ENCODE measurements around the gene FGFR2.

Gene FGFR2

DNA sequence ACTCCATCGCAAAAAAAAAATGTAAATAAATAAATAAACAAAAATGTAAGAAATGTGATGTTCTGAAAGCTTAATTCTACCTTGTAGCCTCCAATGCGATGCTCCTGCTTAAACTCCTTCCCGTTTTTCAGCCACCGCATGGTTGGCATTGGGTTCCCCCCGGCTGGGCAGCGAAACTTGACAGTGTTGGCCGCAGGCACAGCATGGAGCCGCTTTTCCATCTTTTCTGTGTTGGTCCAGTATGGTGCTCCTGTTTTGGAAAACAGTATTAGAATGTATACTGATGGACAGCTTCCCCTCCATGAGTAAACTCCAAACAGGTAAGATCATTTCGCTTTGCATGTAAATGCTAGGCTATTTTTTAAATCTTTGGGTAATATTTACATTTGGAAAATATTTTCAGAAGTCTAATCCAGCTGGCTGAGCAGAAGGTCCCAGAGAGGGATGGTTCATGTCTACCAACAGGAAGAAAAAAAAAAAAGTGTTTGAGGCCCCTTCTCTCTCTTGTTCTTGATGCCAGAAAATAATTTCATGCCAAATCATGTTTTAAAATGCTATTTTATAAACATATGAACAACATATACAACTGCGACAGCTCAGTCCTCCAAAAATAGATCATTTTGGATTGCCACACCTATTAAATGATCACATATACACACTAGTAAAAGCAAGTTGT lies 46.9 kb downstream of the FGFR2 start:
- no peak for DNase-seq

DNA sequence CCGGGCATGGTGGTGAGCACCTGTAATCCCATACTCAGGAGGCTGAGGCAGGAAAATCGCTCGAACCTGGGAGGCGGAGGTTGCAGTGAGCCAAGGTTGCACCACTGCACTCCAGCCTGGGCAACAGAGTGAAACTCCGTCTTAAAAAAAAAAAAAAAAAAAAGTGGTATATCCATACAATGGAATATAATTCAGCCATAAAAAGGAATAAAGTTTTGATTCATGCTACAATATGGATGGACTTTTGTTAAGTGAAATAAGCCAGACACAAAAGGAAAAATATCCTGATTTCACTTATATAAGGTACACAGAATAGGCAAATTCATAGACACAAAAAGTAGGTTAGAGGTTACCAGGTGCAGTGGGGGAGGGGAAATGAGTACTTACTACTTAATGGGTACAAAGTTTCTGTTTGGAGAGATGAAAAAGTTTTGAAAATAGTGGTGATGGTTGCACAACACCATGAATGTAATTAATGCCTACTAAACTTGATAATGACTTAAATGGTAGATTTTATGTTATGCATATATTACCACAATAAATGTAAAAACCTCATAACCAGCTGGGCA lies 53.9 kb downstream of the FGFR2 start:
- DNase-seq: no peak

- no peak for DNase-seq
Measured at GRCh38 chr10:121543545-121543944, 54.7 kb downstream of the FGFR2 start.

GRCh38 chr10:121541450-121542120 lies 56.7 kb downstream of the FGFR2 start:
- no peak for DNase-seq

GRCh38 chr10:121540732-121541395 lies 57.4 kb downstream of the FGFR2 start:
- no peak for DNase-seq

- peak; percentile 34 for DNase-seq
Measured at GRCh38 chr10:121539786-121540185, 58.5 kb downstream of the FGFR2 start.

DNA sequence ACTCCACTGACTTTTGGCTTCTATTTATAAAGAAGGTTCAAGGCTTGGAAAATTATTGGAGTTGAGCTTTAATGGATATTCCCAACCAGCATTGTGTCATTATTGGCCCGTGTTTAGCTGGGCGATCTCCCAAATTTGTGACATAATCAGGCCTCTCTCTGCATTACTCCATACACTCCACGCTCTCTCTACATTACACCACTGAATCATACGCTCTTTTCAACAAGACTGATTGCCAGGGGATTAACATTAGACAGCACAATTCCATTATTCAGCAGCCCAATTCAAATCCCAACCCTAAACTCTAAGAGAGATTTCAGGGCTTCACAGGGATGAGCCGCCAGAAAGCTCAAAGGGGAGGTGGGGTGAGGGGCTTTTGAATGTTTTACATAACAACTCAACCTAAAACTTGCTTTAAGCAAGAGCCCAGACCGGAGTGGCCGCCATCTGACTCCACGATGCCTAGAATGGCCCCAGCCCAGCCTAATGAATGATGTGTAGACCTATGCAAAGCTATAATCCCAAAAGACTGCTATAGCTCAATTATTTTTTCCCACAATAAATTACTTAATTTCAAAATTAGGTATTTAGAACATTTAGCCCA lies 61.8 kb downstream of the FGFR2 start:
- no peak for DNase-seq

DNA sequence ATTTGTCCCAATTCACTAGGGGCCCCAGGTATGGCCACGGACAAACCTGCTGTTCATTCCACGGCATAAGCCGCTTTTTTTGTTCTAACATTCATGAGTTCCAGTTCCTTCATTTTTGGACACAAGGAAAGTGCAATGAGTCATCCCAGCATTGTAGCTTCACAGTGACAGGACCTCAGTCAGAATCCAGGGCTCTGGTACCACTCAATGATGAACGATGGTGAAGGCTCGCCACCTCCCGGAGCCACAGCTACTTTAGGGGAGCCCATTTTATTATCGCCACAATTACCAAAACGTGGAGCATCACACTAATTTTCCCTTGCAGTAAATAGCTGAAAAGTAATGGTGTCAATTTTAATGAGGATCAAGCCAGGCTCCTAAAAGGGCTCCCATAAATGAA lies 62.9 kb downstream of the FGFR2 start:
- no peak for DNase-seq

DNA sequence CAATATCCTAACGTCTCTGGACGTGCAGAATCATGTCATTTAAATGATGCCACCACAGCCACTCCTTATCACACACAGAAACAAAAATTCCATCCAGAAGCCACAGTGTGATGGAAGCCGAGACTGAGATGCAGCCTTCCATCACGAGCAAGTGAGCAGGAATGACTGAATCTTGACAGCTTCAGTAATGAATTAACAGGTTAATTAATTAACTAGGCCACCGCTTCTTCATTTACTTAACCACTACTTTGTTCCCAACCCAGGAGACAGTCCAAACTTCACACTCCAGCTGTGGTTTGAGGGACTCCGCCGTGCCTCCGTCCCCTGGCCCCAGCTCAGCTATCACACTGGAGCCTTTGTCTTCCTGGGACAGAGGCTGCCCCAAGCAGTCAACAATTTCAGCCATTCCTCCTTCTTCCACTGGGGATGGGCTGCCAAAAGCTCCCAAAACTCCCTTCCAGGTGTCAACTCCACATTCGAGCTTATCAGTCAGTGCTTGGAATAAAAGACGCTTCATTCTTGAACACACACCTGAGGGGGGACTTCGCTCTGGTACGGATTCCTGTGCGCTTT lies 65.9 kb downstream of the FGFR2 start:
- no peak for DNase-seq

GRCh38 chr10:121531830-121532178 lies 66.4 kb downstream of the FGFR2 start:
- no peak for DNase-seq

GRCh38 chr10:121531076-121531829 lies 67.0 kb downstream of the FGFR2 start:
- no peak for DNase-seq

DNA sequence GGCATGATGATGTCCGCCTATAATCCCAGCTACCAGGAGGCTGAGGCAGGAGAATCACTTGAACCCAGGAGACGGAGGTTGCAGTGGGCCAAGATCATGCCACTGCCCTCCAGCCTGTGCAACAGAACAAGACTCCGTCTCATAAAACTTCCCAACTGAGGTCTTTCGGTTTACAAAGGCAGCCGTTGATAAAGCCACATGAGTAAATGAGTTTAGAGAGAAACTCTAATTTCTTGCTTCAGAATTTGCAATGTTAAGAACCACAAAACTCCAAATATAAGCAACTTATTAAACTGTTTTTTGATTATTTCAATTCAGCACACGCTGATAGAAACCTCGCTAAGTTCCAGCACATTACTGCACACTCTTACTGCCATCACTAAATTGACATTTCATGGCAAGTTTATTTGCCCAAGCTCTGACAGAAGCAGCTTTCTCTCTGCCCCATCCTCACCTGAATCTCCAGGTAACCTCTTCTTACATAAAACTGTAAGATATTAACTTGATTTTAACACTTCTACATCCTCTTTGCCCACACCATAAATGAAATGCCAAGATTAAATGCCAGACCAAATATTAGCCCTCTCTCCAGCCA lies 67.7 kb downstream of the FGFR2 start:
- DNase-seq: no peak

DNA sequence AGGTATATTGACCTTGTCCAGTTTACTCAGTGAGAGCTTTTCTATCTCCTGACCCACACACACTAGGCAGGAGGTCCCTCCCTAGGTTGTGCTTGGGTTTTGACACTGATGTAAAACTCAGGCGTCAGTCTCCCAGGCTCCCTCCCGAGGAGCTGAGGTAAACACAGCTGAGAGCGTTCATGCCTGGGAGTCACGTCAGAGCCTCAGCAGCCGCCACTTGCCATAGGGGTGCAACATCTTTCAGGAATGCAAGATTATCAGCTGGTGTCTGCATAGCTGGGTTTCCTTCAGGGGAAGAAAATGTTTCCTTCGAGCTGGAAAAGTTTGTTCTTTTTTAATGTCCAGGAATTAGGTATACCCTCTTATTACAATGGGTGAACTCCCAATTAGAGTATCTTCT lies 70.6 kb downstream of the FGFR2 start:
- no peak for DNase-seq

DNA sequence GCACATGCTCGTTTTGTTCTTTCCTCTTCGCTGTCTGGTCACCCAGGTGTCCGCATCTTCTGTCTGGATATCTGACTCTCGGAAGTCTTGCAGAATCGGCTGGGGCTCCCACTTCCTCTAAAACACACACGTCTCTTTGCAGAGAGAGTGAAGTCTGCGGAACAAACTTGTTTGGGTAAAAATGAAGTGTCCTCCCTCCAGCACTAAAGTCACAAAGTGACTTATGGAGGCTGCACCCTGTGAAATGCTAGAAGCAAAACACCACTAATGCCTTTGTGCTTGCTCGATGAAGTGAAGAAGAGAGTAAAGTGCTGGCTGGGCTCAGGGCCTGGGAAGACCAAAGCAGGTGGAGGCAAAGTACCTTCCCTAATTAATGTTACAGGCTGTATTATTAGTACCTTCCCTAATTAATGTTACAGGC lies 71.4 kb downstream of the FGFR2 start:
- no peak for DNase-seq

DNA sequence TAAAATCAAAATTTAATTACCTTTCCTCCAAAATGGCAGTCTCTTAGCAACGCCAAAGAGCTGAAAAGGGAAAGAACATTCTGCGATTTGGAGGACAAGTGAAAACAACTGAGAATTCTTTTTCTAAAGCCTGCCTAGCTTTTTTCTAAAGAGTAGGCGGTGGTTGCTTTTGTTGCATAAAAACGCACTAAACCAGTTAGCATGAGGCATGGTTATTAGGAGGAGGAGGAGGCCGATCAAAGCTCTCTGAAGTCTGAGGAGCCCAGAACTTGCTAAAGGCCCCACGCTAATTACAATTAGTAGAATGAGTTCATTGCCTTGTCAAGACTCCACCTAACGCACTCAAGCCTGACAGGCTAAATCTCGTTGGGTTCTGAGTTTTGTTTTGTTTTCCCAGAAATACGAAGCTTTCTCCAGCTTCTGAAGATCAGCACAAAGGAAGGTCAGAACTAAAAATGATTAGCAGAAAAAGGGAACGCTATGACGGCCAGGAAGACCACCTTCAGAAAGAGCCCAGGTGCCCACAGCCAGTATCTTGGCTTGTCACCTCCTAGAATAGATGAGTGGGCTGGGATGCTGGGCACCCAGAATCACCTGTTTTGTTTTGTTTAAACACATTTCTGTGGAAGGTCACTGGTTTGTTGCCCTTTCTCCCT lies 72.0 kb downstream of the FGFR2 start:
- no peak for DNase-seq

DNA sequence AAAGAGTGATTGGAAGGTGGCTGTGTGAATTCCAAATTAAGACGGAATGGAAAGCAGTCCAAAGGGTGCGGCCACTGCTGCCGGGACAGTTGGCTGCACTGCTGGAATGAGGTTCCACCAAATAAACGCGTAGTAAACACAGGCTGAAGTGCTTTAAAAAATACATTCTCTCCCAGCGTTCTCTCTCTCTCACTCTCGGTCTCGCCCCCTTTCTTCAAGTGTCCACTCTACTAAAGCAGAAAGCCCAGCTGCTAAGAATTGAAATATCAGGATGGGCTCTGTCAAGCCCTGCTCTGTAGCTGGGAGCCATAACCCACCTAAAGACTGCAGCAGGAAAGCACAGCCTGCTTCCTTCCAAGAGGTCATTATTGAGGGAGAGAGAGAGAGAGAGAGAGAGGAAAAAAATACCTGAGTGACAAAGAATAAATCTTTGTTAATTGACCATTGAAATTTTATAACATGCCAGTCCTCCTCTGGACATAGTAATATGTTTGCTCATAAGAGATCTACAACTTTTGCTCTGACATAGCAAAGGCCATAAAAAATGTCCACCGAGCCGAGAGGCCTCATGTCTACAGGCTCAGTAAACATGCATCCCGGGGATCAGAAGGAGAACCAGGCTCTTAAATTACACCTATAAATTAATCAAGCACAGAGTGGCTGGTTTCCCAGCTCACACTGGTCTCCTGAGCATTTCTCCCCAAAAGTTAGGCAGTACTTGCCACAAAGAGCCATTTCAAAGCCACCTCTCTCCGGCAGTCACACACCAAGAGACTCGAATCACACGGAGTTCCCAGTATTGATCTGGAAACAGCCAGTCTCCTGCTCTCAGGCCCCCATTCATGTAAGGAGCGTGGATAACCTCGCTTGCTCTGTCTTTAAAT lies 72.8 kb downstream of the FGFR2 start:
- no peak for DNase-seq

DNA sequence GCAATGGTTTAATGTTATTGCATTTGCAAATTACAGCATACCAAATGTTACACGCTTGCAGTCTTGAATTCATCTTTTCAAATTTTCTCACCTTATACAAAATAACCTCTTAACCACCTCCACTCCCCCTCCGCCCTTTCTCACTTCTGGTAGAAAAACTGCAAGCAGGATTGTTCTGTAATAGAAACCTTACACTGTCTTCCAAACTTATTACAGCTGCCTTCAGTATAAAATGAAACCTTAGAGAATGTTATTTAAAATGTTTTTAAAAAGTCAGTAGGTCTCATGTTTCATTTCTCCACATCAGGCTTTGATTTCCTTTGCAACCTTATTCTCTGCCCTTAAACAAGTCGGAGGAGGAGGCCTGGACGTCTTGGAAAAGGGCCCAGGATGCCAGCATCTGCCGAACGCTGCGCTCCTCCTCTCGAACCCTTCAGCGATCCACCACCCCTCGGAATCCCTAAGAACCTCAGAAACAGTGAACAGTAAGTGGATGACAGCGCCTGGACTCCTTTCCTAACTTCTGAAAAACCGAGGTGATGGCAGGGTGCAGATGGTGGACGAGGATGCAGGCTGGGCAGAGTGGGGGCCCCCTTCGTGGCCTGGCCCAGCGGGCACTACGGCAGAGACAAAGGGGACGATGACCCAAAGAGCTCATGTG lies 74.0 kb downstream of the FGFR2 start:
- DNase-seq: no peak

DNA sequence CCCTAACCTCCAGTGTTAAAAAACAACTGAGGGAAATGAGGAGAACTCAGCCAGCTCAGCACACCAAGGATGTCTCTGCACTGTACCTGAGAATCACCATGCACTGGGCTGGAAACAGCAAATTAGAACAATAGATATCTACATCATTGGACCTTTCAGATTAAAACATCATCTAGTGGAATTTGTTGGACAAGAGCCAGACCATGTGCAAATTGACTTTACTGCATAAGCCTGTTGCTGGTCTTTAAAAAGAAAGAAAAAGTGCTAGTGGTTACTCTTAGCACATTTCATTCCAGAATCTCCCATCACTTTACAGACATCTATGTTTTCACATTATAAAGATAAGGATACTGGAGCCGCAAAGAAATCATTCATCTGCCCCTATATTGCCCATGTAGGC lies 75.4 kb downstream of the FGFR2 start:
- DNase-seq: no peak

DNA sequence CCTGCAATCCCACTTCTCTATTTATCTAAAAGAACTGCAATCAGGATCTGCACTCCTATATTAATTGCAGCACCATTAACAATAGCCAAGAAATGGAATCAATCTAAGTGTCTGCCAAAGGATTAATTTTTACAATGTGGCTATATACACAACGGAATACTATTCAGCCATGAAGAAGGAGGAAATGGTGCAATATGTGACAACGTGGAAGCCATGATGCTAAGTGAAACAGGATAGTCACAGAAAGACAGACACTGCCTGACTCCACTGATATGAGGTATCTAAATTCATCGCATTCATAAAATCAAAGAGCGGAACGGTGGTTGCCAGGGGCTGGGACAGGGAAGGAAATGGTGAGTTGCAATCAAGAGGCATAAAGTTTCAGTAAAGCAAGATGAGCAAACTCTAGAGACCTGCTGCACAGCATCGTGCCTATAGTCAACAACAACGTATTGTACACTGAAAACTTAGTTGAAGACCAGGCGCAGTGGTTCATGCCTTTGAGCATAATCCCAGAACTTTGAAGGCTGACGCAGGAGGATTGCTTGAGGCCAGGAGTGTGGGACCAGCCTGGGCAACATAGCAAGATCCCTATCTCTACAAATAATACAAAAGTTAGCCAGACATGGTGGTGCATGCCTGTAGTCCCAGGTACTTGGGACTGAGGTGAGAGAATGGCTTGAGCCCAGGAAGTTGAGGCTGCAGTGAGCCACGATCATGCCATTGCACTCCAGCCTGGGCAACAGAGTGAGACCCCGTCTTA lies 76.3 kb downstream of the FGFR2 start:
- no peak for DNase-seq
